HG02870 (cell line): Measurements from ENCODE around the gene ADCY1.

ENCODE experiments used
- ATAC-seq: cut with Tn5 transposase; IDR thresholded peaks from one replicate; pipeline ENCODE4 v1.9.1; 2021; ENCODE audit warnings: mild to moderate bottlenecking, moderate library complexity; ENCODE audit not compliant: unreplicated experiment

ADCY1 gene

GRCh38 chr7:45689011-45689796, 115.0 kb downstream of the ADCY1 start:
- ATAC-seq: no peak

- ATAC-seq: no peak
These were observed 115.9 kb downstream of the ADCY1 start for GRCh38 chr7:45689797-45690761.

GRCh38 chr7:45690762-45691150, 116.6 kb downstream of the ADCY1 start:
- no peak for ATAC-seq

GRCh38 chr7:45691155-45691656, 117.0 kb downstream of the ADCY1 start:
- ATAC-seq: no peak

- no peak for ATAC-seq
These were observed 117.9 kb downstream of the ADCY1 start for GRCh38 chr7:45692031-45692430.

- ATAC-seq: no peak
These were observed 121.3 kb downstream of the ADCY1 start for GRCh38 chr7:45695249-45695995.

GRCh38 chr7:45696476-45696875, 122.3 kb downstream of the ADCY1 start:
- no peak for ATAC-seq

GRCh38 chr7:45697576-45698136, 123.5 kb downstream of the ADCY1 start:
- no peak for ATAC-seq

- ATAC-seq: no peak
These were observed 124.3 kb downstream of the ADCY1 start for GRCh38 chr7:45698303-45699014.

GRCh38 chr7:45699015-45699309, 124.8 kb downstream of the ADCY1 start:
- ATAC-seq: no peak

GRCh38 chr7:45699726-45700390, 125.7 kb downstream of the ADCY1 start:
- ATAC-seq: no peak

- no peak for ATAC-seq
These were observed 126.4 kb downstream of the ADCY1 start for GRCh38 chr7:45700556-45700955.

- ATAC-seq: no peak
These were observed 127.7 kb downstream of the ADCY1 start for GRCh38 chr7:45701701-45702510.

GRCh38 chr7:45702751-45703150, 128.6 kb downstream of the ADCY1 start:
- ATAC-seq: no peak

- no peak for ATAC-seq
These were observed 129.2 kb downstream of the ADCY1 start for GRCh38 chr7:45703373-45703821.

- no peak for ATAC-seq
These were observed 129.9 kb downstream of the ADCY1 start for GRCh38 chr7:45703911-45704682.

- ATAC-seq: no peak
These were observed 130.5 kb downstream of the ADCY1 start for GRCh38 chr7:45704683-45705016.
